HG03139 (cell line): ENCODE data around the gene TRPV6.

Experiments used
- ATAC-seq: cut with Tn5 transposase; IDR thresholded peaks from one replicate; pipeline ENCODE4 v1.9.1; 2021; ENCODE audit not compliant: unreplicated experiment

TRPV6 gene

GRCh38 chr7:142908921-142909890 lies 23.7 kb upstream of the TRPV6 start:
- no peak for ATAC-seq

DNA sequence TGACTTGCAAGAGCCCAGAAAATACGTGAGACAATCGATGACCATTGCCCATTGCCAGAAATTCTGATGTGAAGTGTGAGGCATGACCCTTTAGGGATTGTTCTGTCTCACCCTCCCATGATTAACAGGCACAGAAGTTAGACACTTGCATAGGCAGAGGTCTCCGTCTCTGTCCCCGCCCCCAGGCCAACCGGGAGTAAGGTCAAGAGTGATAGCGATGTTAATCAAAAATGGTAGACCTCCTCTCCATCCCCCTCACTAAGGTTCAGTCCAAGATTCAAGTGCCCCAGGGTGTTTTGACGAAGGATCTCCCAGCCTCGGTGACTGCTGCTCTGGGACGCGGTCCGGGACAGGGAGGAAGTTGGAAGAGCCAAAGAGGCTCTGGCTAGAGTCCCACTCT lies 22.7 kb upstream of the TRPV6 start:
- no peak for ATAC-seq

DNA sequence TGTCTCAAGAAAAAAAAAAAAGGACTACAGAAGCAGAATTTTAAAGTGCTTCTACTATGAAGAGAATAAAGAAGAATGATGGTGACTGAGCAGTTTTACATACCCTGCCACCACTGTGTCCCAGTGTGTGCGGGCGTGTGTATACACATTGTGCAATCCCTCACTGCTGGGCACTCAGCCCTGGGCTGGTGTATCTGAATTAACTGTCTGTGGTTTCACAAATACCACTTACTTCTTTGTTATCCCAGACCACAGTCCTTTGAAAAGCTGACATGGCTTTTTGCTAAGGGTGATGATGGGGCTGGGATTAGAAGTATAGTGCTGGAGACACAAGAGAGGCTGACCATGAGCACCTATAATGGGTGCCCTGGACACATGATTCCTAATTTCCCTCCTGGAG lies 21.1 kb upstream of the TRPV6 start:
- no peak for ATAC-seq

- ATAC-seq: no peak
These were observed 20.2 kb upstream of the TRPV6 start for GRCh38 chr7:142905759-142906158.

- ATAC-seq: no peak
These were observed 18.6 kb upstream of the TRPV6 start for GRCh38 chr7:142904128-142904527.

GRCh38 chr7:142901426-142902259 lies 16.1 kb upstream of the TRPV6 start:
- ATAC-seq: no peak

DNA sequence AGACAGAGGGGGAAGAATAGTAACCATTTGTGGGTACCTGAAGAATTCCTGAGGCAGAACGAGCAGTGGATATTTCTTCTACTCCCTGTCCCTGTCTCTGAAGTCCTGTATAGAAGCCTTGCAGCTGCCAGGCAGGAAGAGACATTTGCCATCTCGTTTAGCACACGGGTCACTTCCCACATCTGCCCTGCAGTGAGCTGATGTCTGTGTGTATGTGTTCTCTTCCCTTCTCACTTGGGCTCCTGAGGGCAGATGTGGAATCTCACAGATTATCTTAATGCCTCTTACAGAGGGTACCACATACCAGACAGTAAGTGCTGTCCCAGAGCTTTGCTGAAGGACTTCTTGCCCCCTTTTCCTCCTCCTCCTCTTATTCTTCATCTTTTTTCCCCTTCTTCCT lies 14.1 kb upstream of the TRPV6 start:
- ATAC-seq: no peak

- no peak for ATAC-seq
These were observed 13.0 kb upstream of the TRPV6 start for GRCh38 chr7:142898377-142899170.

GRCh38 chr7:142897691-142898090 lies 12.1 kb upstream of the TRPV6 start:
- ATAC-seq: no peak

DNA sequence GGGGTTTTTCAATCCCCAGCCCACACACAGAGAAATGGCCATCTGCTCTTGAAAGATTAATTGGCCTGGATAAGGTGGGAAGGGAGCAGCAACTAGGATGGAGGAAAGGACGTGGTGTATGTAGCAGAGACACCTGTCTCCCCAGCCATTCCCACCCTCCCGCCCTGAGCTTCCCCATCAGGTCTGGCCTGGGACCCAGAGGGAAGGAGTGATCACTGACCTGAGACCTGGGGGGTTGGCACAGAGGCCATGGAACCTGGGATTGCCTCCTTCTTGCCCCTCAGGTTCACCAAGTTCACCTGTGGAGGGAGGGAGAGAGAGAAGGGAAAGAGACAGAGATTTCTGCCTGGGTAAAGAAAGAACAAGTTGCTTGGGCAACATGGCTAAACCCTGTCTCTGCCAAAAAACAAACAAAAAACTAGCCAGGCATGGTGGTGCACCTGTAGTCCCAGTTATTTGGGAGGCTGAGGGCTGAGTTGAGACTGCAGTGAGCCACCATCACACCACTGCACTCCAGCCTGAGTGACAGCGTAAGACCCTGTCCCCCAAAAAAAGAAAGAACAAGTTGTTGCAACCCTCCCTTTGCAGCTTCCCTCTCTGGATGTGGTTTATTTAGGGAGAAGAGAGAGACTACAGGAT lies 11.3 kb upstream of the TRPV6 start:
- no peak for ATAC-seq

DNA sequence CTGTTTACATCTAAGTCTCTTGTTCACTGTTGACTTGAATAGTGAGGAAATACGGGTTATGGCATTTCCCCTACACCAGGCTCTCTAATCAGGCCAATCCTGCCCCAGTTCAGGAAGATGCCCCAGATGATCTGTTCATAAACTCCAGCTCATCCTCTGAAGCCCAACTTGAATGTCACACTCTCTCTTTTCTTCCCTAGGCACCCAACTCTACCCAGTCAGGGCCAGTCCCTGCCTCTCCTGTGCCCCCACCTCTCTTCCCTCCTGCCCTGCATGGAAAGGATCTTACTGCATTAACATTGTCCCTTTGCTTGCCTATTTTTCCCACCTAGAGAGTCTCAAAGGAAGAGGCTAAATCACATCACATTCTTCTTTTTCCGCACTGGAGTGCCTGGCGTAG lies 10.6 kb upstream of the TRPV6 start:
- no peak for ATAC-seq

DNA sequence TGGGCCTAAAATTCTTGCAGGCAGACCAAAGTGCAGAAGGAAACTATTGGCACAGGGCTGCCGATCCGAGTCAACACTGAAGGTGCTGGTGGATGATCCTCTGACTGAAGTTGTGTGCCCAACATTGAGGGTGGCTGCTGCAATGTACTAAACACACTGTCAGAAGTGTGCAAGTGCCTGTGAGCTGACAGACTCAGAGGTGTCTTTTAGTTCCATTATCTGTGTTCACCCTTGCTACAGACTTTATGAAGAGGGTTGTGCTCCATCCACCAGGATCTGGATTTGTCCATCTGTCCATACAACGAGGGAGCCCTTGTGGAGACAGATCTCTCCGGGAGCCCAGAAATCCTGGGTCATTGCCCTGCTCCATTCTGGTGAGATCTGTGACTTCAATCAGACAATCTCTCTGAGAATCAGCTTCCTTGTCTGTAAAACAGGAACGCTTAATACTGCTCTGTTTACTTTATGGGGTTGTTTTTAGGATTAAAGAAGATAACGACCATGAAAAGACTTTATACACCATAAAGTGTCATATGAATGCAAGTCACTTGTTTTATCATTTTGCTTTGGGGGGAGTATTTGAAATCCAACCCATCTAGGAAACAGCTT lies 9.5 kb upstream of the TRPV6 start:
- ATAC-seq: no peak

DNA sequence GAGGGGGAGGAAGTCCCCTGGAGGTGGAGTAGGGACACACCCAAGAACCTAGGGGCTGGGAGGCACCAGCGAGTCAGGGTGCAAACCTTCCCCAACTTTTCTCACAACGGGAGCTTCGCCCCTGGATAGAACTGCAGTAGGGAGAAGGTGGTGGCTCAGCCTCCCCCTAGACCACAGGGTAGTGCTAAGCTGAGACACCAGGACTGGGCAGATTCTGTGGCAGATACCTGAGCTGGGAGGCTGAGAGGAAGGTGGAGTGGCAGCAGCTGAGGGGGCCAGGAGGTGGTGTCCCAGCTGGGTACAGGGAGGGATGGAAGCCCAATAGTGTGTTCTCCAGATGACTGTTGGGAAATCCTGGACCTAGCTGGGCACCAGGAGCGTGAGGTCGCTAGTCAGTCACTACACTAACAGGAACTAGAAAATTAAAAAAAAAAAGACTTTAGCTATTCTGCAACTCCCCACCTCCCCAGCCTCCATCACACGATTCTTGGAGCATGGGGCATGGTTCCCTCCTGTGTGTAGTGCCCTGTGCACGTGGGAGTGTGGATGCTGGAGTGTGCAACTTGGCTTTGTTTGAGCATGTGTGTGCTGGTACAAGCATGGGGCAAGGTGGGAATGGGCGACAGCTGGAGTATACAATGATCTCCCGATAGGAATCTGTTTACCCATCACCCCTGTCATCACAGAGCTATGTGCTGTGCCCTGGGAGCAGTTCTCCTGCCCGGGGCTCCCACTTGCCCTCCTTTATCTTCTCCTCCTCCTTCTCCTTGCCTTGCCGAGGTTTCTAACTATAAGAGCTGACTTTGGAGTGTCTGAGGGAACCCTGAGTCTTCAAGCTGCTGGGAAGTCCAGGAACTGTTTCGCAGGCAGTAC lies 8.8 kb upstream of the TRPV6 start:
- no peak for ATAC-seq

- ATAC-seq: no peak
These were observed 7.4 kb upstream of the TRPV6 start for GRCh38 chr7:142892951-142893350.

GRCh38 chr7:142891490-142892082 lies 6.0 kb upstream of the TRPV6 start:
- ATAC-seq: no peak

DNA sequence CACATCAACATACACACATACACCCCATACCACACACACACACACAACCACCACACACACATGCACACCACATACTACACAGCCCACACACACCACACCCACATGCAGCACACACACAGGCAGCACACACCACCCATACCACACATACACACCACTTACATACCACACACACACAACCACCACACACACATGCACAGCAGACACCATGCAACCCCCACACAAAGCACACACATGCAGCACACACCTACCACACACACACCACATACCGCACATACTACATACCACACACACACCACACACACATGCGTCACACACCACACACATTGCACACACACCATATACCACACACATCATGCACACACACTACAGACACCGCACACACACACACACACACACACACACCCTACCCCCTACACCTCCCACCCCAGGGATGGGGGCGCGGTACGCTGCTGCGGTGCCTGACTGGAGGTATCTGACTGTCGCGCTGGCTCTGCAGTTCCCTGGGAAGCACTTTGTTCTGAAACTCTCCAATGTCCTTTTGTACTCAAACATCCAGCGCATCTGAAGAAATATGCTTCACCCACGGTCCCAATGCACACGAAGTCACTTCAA lies 5.4 kb upstream of the TRPV6 start:
- ATAC-seq: no peak

DNA sequence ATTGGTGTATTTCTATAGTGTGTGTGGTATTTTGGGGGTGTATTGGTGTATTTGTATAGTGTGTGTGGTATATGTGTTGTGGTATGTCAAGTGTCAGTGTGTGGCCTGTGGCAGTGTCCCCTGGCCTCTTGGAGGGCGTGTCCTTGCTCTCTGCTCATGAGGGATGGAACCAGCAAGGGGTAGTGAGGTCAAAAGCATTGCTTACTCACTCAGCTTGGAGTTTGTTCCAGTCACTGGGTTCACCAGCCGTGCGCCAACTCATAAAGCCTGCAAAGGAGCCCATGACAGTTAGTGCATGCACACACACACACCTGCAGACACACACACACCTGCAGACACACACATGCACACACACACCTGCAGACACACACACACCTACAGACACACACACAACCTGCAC lies 4.3 kb upstream of the TRPV6 start:
- ATAC-seq: no peak

DNA sequence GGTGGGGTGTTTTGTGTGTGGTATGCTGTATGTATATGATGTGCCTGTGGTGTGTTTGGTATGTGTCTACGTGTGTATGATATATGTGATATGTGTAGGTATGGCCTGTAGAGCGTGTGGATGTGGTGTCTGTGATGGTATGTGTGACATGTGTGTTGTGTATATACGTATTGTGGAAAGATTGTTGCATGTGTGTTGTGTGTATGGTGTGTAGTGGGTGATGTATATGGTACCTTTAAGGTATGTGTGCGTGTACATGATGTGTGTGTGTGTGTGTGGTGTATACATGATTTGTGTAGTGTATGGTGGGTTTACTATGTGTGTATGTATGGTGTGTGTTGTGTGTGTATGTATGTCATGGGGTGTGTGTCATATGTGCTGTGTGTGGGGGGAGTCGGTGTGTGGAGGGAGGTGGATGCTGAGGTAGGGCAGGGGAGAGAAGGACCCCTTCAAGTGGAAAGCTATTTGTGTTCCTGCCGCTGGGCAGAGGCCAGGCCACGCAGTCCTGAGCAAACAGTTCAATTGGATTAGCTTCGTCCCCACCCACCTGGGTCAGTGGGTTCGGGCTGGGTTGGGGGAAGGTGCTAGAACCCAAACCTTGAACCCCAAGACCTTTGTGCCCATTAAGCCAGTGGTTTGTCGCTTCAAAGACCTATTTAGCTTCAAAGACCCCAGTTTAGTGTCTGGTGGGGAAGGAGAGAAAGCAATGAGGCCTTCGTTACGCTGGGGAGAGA lies 1.9 kb upstream of the TRPV6 start:
- ATAC-seq: no peak
